ENCODE data around the gene PANK3.
"Not testable (repeated sequence)": the region's sequence is repeated elsewhere in the genome, so short reads cannot be mapped to it uniquely, and the experiment has no call there.

PANK3 gene

GRCh38 chr5:168578538-168579487, at the start of gene PANK3:
Gene PANK3, minus strand, starts transcription at chr5:168579368. Its CDS starts 85 bp downstream, at chr5:168579283.
- DNase-seq (ENCODE audit: low read depth in 2 of 2), result no peak

- no peak for DNase-seq (ENCODE audit: low read depth in 2 of 2)
Measured at GRCh38 chr5:168624850-168625364, 45.7 kb upstream of the PANK3 start.

DNA sequence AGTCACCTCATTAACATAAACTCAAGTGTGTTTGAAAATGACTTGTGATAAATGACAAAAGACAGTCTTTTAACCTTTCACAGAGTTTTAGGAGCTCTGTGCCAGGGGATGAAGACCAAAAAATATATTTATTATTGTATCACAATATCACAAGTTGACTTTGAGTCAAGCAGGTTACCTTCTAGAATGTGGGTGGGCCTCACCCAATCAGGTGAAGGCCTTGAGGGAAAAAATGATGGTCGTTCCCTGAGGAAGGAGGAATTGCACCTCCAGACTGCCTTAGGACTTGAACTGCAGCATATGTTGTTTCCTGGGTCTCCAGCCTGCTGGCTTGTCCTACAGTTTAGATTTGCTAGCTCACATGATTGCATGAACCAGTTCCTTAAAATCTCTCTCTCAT, 41.6 kb upstream of the PANK3 start:
- no peak for DNase-seq (ENCODE audit: low read depth in 2 of 2)

GRCh38 chr5:168614661-168615060, 35.5 kb upstream of the PANK3 start:
- no peak for DNase-seq (ENCODE audit: low read depth in 2 of 2)

- no peak for DNase-seq (ENCODE audit: low read depth in 2 of 2)
Measured at GRCh38 chr5:168613996-168614395, 34.8 kb upstream of the PANK3 start.

DNA sequence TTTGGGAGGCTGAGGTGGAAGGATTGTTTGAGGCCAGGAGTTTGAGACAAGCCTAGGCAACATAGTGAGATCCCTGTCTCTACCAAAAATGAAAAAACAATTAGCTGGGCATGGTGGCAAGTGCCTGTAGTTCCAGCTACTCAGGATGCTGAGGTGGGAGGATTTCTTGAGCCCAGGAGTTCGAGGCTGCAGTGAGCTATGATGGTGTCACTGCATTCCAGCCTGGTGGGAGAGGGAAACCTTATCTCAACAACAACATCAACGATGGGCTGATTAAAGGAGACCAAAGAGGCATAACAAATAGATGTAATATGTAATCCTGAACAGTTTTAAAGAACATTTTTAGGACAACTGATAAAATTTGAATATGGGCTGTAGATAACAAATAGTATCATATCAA, 34.2 kb upstream of the PANK3 start:
- no peak for DNase-seq (ENCODE audit: low read depth in 2 of 2)

- DNase-seq (ENCODE audit: low read depth in 2 of 2), result no peak
Measured at GRCh38 chr5:168612996-168613395, 33.8 kb upstream of the PANK3 start.

GRCh38 chr5:168612123-168612522, 33.0 kb upstream of the PANK3 start:
- no peak for DNase-seq (ENCODE audit: low read depth in 2 of 2)

DNA sequence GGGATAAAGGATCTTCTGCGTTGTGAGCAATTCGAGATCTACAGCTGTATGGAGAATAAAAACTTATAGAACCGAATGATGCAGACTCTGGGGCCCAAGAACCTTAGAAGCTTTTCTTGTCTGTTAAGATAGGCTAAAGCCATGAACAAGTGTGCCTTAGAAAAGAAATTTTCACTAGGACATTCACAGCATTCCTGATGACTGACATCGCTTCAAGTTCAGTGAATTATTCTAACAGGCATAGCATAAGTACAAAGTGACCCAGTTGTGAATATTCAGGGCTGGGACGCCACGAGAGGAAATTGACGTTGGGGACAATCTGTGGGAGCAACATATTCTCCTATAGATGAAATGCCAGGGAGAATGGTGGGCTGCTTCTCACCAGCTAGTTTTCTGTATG, 32.0 kb upstream of the PANK3 start:
- DNase-seq (ENCODE audit: low read depth in 2 of 2), result no peak

- DNase-seq (ENCODE audit: low read depth in 2 of 2), result no peak
Measured at GRCh38 chr5:168609806-168610482, 30.8 kb upstream of the PANK3 start.

DNA sequence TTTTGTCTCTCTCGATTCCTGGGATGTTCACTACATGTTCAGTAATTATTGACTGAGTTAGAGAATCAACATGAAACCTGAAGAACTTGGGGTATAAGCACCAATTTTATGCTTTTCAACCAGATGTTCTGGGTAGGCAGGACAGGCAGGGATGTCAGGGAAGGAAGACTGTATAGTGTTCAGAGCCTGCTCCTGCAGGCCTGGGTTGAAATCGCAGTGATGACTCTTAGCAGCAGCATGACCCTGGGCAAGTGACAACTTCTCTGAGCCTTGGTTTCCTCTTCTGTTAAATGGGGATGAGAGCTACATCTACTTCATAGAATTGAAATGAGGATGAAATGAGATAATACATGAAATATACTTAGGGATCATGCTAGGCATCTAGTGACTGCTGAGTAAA, 29.7 kb upstream of the PANK3 start:
- DNase-seq (ENCODE audit: low read depth in 2 of 2), result no peak

DNA sequence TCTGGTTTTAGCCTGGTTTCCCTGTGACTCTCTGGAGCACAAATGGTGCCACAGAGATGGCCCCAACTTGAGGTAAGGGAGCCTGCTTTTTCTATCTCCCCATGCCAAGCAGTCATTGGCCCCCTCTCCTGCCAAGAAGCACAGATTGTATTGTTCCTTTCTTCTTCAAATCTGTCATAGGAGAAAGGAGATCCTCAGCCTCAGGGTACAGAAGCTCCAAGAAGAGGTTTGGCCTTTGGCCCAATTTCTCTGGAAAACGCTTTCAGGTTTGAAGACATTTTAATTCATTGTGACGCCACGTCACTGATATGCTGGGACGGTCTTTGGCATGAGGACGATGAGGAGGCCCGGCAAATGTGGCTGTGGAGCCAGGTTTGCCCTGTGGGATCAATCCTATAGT, 29.2 kb upstream of the PANK3 start:
- DNase-seq (ENCODE audit: low read depth in 2 of 2), result no peak

DNA sequence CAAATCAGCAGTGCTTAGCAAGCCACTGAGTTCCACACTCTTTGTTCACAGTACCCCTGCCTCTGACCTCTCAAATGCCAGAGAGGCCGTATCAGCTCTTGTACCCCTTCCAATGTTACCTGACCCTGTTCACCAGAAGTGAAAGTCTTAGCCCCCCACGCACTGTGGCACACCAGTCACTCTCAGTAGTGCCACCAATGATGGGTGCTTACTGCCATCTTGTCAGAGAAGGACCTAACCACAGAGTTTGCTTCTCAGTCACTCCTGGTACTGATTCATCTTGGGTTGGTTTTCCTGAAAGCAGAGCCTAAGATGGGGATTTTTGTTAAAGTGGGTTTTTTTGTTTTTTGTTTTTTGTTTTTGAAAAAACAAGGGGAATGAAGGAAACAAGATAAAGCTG, 28.8 kb upstream of the PANK3 start:
- peak; percentile 24 to 53 for DNase-seq (ENCODE audit: low read depth in 2 of 2)

GRCh38 chr5:168606562-168606961, 27.4 kb upstream of the PANK3 start:
- no peak for DNase-seq (ENCODE audit: low read depth in 2 of 2)

- DNase-seq (ENCODE audit: low read depth in 2 of 2), result no peak
Measured at GRCh38 chr5:168604436-168604835, 25.3 kb upstream of the PANK3 start.

- no peak for DNase-seq (ENCODE audit: low read depth in 2 of 2)
Measured at GRCh38 chr5:168603746-168604145, 24.6 kb upstream of the PANK3 start.

GRCh38 chr5:168602517-168602916, 23.3 kb upstream of the PANK3 start:
- no peak for DNase-seq (ENCODE audit: low read depth in 2 of 2)

DNA sequence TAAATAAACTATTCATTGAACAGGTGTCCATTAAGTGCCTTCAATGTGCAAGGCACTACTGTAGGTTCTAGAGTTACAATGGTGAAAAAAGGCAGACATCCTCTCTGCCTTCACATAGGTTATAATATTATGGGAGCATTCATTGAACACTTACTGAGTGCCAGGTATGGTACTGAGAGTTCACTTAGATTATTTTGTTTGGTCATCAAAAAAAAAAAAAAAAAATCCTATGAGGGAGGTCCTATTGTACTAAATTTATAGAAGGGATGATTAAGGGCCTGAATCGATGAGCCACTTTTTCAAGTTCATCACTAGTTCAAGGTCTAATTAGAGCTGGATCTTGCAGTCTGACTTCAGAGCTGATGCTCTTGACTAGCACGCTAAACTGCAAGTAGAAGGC, 22.8 kb upstream of the PANK3 start:
- no peak for DNase-seq (ENCODE audit: low read depth in 2 of 2)

- no peak for DNase-seq (ENCODE audit: low read depth in 2 of 2)
Measured at GRCh38 chr5:168600409-168600808, 21.2 kb upstream of the PANK3 start.

DNA sequence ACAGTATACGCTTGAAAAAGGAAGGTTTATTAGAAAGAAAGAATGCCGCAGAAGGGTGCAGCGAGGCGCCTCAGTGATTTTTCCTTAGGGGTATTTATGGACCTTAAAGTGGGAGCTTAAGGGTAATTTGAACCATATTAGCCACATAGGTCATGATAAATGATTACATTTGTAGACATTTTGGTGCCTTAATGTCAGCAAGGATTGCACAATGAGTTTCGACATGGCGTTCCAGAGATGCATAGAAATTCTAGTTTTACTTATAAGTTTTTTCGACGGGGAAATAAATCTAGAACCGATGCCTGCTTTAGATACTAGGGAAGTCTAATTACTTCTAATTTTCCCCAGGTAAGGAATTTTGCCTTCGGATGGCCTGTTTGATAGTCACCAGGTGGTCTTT, 20.7 kb upstream of the PANK3 start:
- DNase-seq (ENCODE audit: low read depth in 2 of 2), result no peak

DNA sequence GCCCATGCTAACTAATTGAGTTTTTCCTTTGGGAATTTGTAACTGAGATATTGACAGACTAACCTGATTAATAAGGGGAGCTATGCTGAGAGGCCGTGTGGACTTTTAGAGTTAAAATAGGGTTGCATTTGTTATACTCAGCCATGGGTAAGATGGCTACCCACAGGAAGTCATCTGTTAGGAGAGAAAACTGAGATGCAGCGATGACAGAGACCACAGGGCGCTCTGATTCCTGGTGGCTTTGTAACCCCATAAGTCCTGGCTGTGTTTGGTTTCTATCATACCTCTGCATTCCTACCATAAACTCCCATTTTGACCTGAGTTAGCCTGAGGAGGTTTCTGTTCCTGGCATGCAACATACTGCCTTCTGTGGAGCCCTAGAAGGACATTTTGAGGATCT, 19.5 kb upstream of the PANK3 start:
- no peak for DNase-seq (ENCODE audit: low read depth in 2 of 2)

- no peak for DNase-seq (ENCODE audit: low read depth in 2 of 2)
Measured at GRCh38 chr5:168596927-168597326, 17.8 kb upstream of the PANK3 start.

GRCh38 chr5:168596122-168596521, 17.0 kb upstream of the PANK3 start:
- not testable (repeated sequence) for DNase-seq (ENCODE audit: low read depth in 2 of 2)
